Measurements from ENCODE around the gene POLE.
A peak's percentile ranks its signal among the peaks of the same experiment; 100 is the strongest.

The POLE gene

DNA sequence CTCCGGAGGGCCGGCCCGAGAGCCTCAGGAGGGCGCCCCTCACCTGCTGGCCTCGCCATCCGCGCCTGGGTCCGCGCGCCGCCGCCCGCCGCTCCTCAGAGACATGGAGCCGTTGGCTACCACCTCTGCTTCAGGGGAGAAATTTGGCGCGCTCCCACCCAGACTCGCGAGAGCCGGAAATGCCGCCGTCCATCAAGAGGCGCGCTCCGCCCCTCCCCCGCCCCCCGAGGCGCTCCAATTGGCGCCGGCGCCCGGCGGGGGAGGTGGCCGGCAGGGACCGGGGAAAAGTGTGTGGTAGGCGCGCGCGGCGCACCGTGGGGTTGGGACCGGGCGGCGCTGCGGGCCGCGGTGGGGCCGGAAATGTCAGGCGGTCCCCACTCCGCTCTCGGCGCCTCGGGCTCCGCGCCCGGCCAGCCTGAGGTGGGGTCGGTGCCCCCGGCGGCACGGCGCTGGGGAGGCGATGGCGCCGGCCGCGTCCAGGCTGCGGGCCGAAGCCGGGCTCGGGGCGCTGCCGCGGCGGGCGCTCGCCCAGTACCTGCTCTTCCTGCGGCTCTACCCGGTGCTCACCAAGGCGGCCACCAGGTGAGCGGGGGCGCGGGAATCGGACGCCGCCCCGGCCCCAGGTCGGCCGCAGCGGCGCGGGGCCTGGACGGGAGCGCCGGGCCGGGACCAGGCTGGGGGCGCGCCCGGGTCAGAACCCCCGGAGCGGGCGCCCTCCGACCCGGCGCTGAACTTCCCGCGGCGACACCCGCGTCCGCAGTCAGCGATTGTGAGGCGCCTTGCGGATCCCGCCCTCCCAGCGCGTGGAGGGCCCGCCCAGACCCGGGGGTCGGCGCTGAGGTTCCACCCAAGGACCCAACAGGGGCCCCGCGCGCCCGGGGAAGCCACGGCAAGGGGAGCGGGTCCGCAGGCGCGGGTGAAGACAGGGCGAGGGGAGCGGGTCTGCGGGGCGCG lies at the start of gene POLE, which contains the start of gene PXMP2:
TSS of gene POLE (minus strand) at position 132 of the 954 bp plus-strand sequence. CDS start at position 105, 27 bp downstream.
TSS of gene PXMP2 (plus strand) at position 377 of the 954 bp plus-strand sequence. CDS start at position 461, 84 bp downstream.
- TF ChIP-seq, protein P1, sequence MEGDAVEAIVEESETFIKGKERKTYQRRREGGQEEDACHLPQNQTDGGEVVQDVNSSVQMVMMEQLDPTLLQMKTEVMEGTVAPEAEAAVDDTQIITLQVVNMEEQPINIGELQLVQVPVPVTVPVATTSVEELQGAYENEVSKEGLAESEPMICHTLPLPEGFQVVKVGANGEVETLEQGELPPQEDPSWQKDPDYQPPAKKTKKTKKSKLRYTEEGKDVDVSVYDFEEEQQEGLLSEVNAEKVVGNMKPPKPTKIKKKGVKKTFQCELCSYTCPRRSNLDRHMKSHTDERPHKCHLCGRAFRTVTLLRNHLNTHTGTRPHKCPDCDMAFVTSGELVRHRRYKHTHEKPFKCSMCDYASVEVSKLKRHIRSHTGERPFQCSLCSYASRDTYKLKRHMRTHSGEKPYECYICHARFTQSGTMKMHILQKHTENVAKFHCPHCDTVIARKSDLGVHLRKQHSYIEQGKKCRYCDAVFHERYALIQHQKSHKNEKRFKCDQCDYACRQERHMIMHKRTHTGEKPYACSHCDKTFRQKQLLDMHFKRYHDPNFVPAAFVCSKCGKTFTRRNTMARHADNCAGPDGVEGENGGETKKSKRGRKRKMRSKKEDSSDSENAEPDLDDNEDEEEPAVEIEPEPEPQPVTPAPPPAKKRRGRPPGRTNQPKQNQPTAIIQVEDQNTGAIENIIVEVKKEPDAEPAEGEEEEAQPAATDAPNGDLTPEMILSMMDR (conservative IDR thresholded peaks at IDR 0.05): peak; percentile 20
- H3K27ac ChIP-seq: peak within 1 kb of the TSS; percentile 90

DNA sequence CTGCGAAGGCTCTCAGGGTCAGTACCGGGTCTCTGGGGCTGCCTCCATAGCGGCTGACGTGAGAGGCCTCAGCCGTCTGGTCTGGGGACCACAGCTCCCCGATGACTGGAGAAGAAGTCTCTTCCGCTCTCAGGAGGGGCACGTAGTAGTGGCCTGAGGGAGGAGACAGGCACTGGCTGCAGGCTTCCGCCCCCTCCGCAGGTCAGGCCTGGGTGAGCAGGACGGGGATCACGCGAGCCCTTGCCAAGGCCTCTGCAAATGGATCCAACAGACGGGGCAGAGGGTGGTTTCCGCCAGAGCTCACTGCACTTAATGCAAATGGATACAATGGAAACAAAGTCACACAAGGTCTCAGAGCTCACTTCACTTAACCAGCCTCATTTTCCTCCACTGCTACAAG lies 49.8 kb upstream of the POLE start:
- H3K27ac ChIP-seq: no peak overlapping the region
- TF ChIP-seq, protein P1 (conservative IDR thresholded peaks at IDR 0.05): no peak

DNA sequence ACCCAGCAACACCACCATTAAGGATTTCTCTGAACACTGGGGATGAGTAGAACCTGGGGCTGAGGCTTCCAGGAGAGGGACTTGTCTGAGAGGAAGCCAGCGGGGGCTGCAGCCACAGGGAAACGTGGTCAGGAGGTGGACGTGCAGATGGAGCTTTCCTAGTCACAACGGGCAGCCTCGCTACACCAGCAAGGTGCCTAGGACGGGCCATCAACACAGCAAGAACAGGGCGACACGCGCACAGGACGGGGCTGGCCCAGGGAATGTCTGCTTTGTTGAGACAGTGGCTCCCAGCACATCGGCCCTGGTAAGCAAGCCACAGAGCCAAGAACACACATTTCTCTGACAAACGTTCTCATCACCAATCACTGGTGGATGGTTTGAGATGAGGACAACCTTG lies 49.2 kb upstream of the POLE start:
- H3K27ac ChIP-seq: no peak overlapping the region
- TF ChIP-seq, protein P1 (conservative IDR thresholded peaks at IDR 0.05): no peak

GRCh38 chr12:132735496-132735895 lies 48.4 kb upstream of the POLE start:
- no peak overlapping the region for H3K27ac ChIP-seq
- TF ChIP-seq, protein P1 (conservative IDR thresholded peaks at IDR 0.05): no peak

DNA sequence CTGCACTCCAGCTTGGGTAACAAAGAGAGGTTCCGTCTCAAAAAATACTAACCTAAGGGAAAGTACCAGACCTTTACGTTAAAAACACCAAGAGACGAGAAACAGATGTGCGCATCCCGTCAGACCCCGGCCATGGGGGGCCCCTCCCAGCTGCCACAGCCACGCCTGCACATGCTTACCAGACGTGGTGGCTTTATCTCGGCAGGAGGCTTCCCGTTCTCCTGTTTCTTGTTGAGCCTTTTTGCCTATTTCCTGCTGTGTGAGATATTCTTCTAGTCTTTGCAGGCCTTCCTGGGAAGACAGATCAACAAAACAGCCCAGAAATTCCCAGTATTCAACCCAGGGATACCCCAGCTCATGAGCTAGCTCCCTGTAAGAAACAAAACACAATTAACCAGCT lies 47.1 kb upstream of the POLE start:
- TF ChIP-seq, protein P1 (conservative IDR thresholded peaks at IDR 0.05): no peak
- no peak overlapping the region for H3K27ac ChIP-seq

GRCh38 chr12:132731574-132731973 lies 44.4 kb upstream of the POLE start:
- TF ChIP-seq, protein P1 (conservative IDR thresholded peaks at IDR 0.05): no peak
- no peak overlapping the region for H3K27ac ChIP-seq

- no peak overlapping the region for H3K27ac ChIP-seq
- TF ChIP-seq, protein P1 (conservative IDR thresholded peaks at IDR 0.05): no peak
These were observed 43.2 kb upstream of the POLE start for GRCh38 chr12:132730353-132730752.

Measured in VCaP (cell line).